HEK293 (cell line): ENCODE data around the gene KIAA0319L.

ENCODE experiments used
- CTCF ChIA-PET: fragments of 350-600 bp; formaldehyde crosslinking; extraction: SDS; loops from one replicate; lab custom pipeline; 2021; ENCODE audit warnings: antibody characterized with exemption; lab: Yijun Ruan, JAX
- POLR2A ChIA-PET: fragments of 300-600 bp; formaldehyde crosslinking; extraction: SDS; loops from one replicate; lab custom pipeline; 2020; ENCODE audit warnings: antibody characterized with exemption, inconsistent platforms; lab: Yijun Ruan, JAX
- H3K27ac ChIP-seq: fragments of 200-500 bp; sonication (Bioruptor generic); 2 replicates; pipeline ENCODE4 v1.5.1; 2014; ENCODE audit warnings: low read depth, low read length, control low read depth, inconsistent platforms; ENCODE audit errors: extremely low read depth
- H3K36me3 ChIP-seq, 2 experiments: fragments of 200-500 bp in 1 of 2; sonication (Bioruptor generic) in 1 of 2; 1 replicate in 1 of 2; 2 replicates in 1 of 2; pipeline ENCODE4 v1.5.1; 2014 to 2017; ENCODE audit warnings: inconsistent platforms in 2 of 2, low read length in 2 of 2; ENCODE audit not compliant: control insufficient read depth in 2 of 2, insufficient read depth in 1 of 2
- H3K4me1 ChIP-seq: fragments of 200-500 bp; sonication (Bioruptor generic); 2 replicates; pipeline ENCODE4 v1.5.1; 2014; ENCODE audit warnings: mild to moderate bottlenecking, low read length, inconsistent platforms; ENCODE audit not compliant: control insufficient read depth, insufficient read depth
- H3K4me3 ChIP-seq: 2 replicates; pipeline ENCODE4 v1.5.1; 2011; ENCODE audit warnings: low read depth, mild to moderate bottlenecking, control low read depth, low read length, moderate library complexity
- H3K9me3 ChIP-seq: fragments of 200-500 bp; sonication (Bioruptor generic); 2 replicates; pipeline ENCODE4 v1.5.1; 2014; ENCODE audit warnings: low read depth, low read length, inconsistent platforms; ENCODE audit not compliant: control insufficient read depth, insufficient read depth
- BCL6B ChIP-seq: fragments of 450-650 bp; formaldehyde crosslinking; IDR thresholded peaks from 2 replicates; pipeline ENCODE4 v1.5.1; 2017; ENCODE audit warnings: missing biosample characterization, missing genetic modification characterization
- KLF10 ChIP-seq: fragments of 450-650 bp; IDR thresholded peaks from 2 replicates; pipeline ENCODE4 v1.5.1; 2018; ENCODE audit warnings: missing biosample characterization, mild to moderate bottlenecking, missing genetic modification characterization
- KLF9 ChIP-seq: fragments of 450-650 bp; formaldehyde crosslinking; IDR thresholded peaks from 2 replicates; pipeline ENCODE4 v1.5.1; 2016; ENCODE audit warnings: missing biosample characterization, missing genetic modification characterization, low read depth
- MZF1 ChIP-seq: fragments of 450-650 bp; formaldehyde crosslinking; IDR thresholded peaks from 2 replicates; pipeline ENCODE4 v1.5.1; 2017; ENCODE audit warnings: missing biosample characterization, missing genetic modification characterization, borderline replicate concordance
- REPIN1 ChIP-seq: fragments of 450-650 bp; formaldehyde crosslinking; IDR thresholded peaks from 2 replicates; pipeline ENCODE4 v1.5.1; 2017; ENCODE audit warnings: missing biosample characterization, missing genetic modification characterization, low read depth
- TRIM28 ChIP-seq: IDR thresholded peaks from 2 replicates; pipeline ENCODE4 v1.6.1; 2011; ENCODE audit warnings: low read length, control low read depth, borderline replicate concordance
- ZBTB10 ChIP-seq: fragments of 450-650 bp; formaldehyde crosslinking; IDR thresholded peaks from 2 replicates; pipeline ENCODE4 v1.5.1; 2016; ENCODE audit warnings: missing biosample characterization, missing genetic modification characterization
- ZBTB11 ChIP-seq: fragments of 450-650 bp; formaldehyde crosslinking; conservative IDR thresholded peaks from 2 replicates; pipeline ENCODE4 v1.5.1; 2016; ENCODE audit warnings: low read depth, missing biosample characterization, missing genetic modification characterization
- ZBTB17 ChIP-seq: fragments of 450-650 bp; formaldehyde crosslinking; IDR thresholded peaks from 2 replicates; pipeline ENCODE4 v1.5.1; 2016; ENCODE audit warnings: missing biosample characterization, missing genetic modification characterization
- ZBTB48 ChIP-seq: fragments of 450-650 bp; formaldehyde crosslinking; IDR thresholded peaks from 2 replicates; pipeline ENCODE4 v1.5.1; 2016; ENCODE audit warnings: missing biosample characterization, missing genetic modification characterization
- ZBTB6 ChIP-seq: fragments of 450-650 bp; formaldehyde crosslinking; IDR thresholded peaks from 2 replicates; pipeline ENCODE4 v1.5.1; 2017; ENCODE audit warnings: missing biosample characterization, missing genetic modification characterization
- ZBTB7A ChIP-seq: fragments of 450-650 bp; formaldehyde crosslinking; IDR thresholded peaks from 2 replicates; pipeline ENCODE4 v1.5.1; 2016; ENCODE audit warnings: low read depth, missing biosample characterization, missing genetic modification characterization
- ZNF2 ChIP-seq: fragments of 450-650 bp; formaldehyde crosslinking; IDR thresholded peaks from 2 replicates; pipeline ENCODE4 v1.5.1; 2016; ENCODE audit warnings: missing biosample characterization, missing genetic modification characterization
- ZNF292 ChIP-seq: fragments of 450-650 bp; formaldehyde crosslinking; IDR thresholded peaks from 2 replicates; pipeline ENCODE4 v1.5.1; 2016; ENCODE audit warnings: low read depth, missing biosample characterization, missing genetic modification characterization, borderline replicate concordance
- ZNF610 ChIP-seq: fragments of 450-650 bp; formaldehyde crosslinking; IDR thresholded peaks from 2 replicates; pipeline ENCODE4 v1.5.1; 2016; ENCODE audit warnings: missing biosample characterization, missing genetic modification characterization, borderline replicate concordance
- ZNF654 ChIP-seq: fragments of 450-650 bp; formaldehyde crosslinking; IDR thresholded peaks from 2 replicates; pipeline ENCODE4 v1.5.1; 2016; ENCODE audit warnings: low read depth, missing biosample characterization, missing genetic modification characterization
- ZNF791 ChIP-seq: fragments of 450-650 bp; formaldehyde crosslinking; IDR thresholded peaks from 2 replicates; pipeline ENCODE4 v1.5.1; 2016; ENCODE audit warnings: missing biosample characterization, missing genetic modification characterization
- ZNF843 ChIP-seq: fragments of 450-650 bp; formaldehyde crosslinking; IDR thresholded peaks from 2 replicates; pipeline ENCODE4 v1.5.1; 2016; ENCODE audit warnings: missing biosample characterization, missing genetic modification characterization

KIAA0319L gene

DNA sequence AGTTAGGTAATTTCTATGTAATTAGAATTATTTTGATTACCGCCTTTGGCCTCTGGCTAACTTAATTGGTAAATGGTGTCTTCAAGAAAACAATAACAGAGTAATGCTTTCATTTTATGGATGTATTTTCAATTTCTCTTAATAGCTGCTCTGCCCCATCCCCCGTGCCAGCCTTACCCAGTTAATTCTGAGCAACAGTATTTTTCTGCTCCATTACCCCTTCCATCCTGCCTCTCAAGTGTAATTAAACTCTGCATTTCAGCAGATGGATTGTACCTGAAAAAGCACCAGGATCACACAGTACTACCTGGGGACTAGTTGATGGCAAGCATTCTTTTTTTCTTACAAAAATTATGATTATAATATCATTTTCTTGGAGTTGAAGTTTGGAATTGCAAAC, 104.2 kb downstream of the KIAA0319L start (continued):
- no peak for TF ChIP-seq ZBTB6 (tag by site-specific recombination)

DNA sequence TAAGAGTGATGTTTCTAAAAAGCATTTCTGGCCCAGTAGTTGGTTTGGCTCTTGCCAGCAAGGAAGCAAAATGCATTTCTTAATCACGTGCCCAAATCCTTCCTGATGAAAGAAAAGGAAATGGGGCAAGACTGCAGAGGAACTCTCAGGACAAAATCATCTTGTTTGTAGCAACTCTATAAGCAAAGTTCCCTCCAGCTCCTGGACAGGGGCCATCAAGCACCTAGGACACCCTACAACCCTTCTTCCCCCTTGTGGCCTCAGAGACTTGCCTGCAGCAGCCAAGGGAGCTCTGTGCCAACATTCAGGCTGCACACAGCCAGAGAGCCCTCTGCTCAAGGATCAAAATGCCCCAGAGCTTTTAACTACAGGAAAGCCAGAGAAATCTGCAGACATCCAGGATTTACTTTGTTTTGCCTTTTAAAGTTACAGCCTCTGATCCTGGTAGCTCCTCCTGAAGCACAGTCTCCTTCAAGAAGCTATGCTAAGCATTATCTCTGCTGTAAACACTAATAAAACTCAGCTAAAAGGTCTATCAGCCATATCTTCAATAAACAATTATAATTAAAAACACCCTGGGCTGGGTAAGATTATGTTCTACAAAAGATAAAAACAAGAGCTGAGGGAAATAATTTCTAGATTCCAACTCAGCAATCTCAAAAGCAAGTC, 105.0 kb downstream of the KIAA0319L start:
- H3K27ac ChIP-seq, result no peak overlapping the region
- H3K4me1 ChIP-seq, result no peaks in the 10 kb centered on the region

GRCh38 chr1:35451125-35451528, 106.1 kb downstream of the KIAA0319L start:
- Histone ChIP-seq H3K4me1 (no peaks in the 10 kb centered on the region), H3K36me3 (peaks cover 15 to 80% of the 10 kb centered on the region in 2 experiments), H3K27ac (no peak overlapping the region), H3K4me3 (no peak overlapping the region), H3K9me3 (no peaks in the 10 kb centered on the region)
- TF ChIP-seq REPIN1 (tag by site-specific recombination) (no peak), ZBTB48 (tag by site-specific recombination) (0 out of 2 replicates have a peak, but pooled peaks have one; percentile 26), ZNF654 (tag by site-specific recombination) (peak; percentile 67)
- ChIA-PET POLR2A (interaction anchor here (0.8 kb wide), 1 partner anchor 107 kb away, joined by 3 read pairs; the partner anchor contains the start of gene NCDN), CTCF (interaction anchor here (0.6 to 7.2 kb wide), 44 partner anchors 8 to 665 kb away, joined by 3 to 61 read pairs (median 4); partner anchors contain the start of genes NCDN and TFAP2E)

More for the DNA sequence above, 105.0 kb downstream of the KIAA0319L start:
- Histone ChIP-seq H3K4me3 (no peak overlapping the region), H3K36me3 (peaks cover 15 to 77% of the 10 kb centered on the region in 2 experiments), H3K9me3 (no peaks in the 10 kb centered on the region)
- ChIA-PET CTCF (interaction anchor here (0.6 to 7.2 kb wide), 20 partner anchors 13 to 672 kb away, joined by 3 to 61 read pairs (median 6); no protein-coding TSS in a partner anchor), POLR2A (interaction anchor here (0.6 to 0.7 kb wide), 2 partner anchors 89 to 113 kb away, joined by 3 to 9 read pairs; no protein-coding TSS in a partner anchor)
- TF ChIP-seq ZBTB17, result peak; percentile 41; the same call in 1 of the 2 replicates
- no peak for TF ChIP-seq ZNF292
- TF ChIP-seq MZF1 (tag by site-specific recombination), result no peak

DNA sequence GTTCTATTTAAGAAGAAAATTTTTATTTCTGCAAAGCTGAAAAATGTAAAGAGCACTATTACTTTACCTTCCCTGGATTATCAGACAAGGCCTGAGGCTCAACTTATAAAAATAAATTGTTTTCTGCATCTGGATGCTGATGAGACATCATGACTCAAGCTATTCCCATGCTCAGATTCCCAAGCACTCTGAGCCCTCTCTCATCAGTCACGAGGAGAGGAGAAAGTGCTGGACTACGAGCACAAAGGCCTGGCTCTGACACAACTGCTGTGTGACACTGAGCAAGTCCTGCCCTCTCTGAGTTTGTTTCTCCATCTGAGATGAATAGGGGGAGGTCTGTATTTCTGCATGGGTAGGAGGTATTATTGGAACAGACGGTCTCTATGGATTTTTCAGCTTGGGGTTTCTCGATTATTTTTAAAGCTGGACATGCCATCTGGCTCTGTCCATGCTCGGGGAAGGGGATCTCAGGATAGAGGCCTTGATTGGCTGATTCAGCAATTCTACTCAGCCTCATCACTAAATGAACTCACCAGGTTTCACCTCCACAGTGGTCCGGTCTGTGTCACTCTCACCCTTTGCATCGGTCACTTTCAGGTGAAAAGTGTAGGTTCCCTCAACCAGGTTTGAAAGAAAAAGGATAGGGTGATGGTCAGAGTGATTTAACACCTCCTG, 107.7 kb downstream of the KIAA0319L start:
- H3K36me3 ChIP-seq, result peaks cover 15 to 82% of the 10 kb centered on the region in 2 experiments; a peak in 2 of 3 replicates
- H3K27ac ChIP-seq, result no peak overlapping the region
- TF ChIP-seq BCL6B (tag by site-specific recombination) (no peak), ZNF292 (no peak), ZNF654 (tag by site-specific recombination) (no peak), ZNF791 (tag by site-specific recombination) (no peak), ZBTB11 (no peak), ZNF2 (tag by site-specific recombination) (no peak), TRIM28 (no peak), KLF9 (tag by site-specific recombination) (no peak), ZBTB10 (tag by site-specific recombination) (no peak), KLF10 (no peak), ZNF843 (no peak), ZBTB7A (no peak), ZNF610 (tag by site-specific recombination) (no peak)

More for the DNA sequence above, 107.7 kb downstream of the KIAA0319L start:
- ChIA-PET POLR2A (no interaction called here), CTCF (interaction anchor here (0.6 to 7.2 kb wide), 13 partner anchors 10 to 1063 kb away, joined by 3 to 61 read pairs (median 7); no protein-coding TSS in a partner anchor)
- Histone ChIP-seq H3K4me3 (no peak overlapping the region), H3K9me3 (no peaks in the 10 kb centered on the region), H3K4me1 (no peaks in the 10 kb centered on the region)
